ENCODE results near the gene IRF2BP2. TPM values are rescaled to one million over a fixed set of nuclear protein-coding genes. Genes with fewer than 3 reads are reported as not detected.
A peak's percentile ranks its signal among the peaks of the same experiment; 100 is the strongest.

The IRF2BP2 gene
- total RNA-seq, 6 donors from 2014 or later, result 83.8 to 157 (median 116) TPM

GRCh38 chr1:234620272-234621126, 10.5 kb upstream of the IRF2BP2 start:
- Histone ChIP-seq H3K36me3 (no peaks in the 10 kb centered on the region), H3K4me1 (peaks cover 11 to 40% (median 27%) of the 10 kb centered on the region in 4 donors), H3K9me3 (no peaks in the 10 kb centered on the region), H3K27me3 (no peaks in the 10 kb centered on the region), H3K4me3 (peak overlapping the region in 1 of 4 donors; percentile 8), H3K27ac (peak overlapping the region; percentile 13 to 71 (median 63))
- no peak for DNase-seq
- WGBS, 2 donors, result 70 to 71% methylated on average over 6 of the region's 6 CpGs
- TF ChIP-seq POLR2A (IDR thresholded peaks at IDR 0.05) (no peak), CTCF (IDR thresholded peaks at IDR 0.05) (no peak), EP300 (IDR thresholded peaks at IDR 0.05) (no peak), POLR2AphosphoS5 (IDR thresholded peaks at IDR 0.05) (no peak)
- ATAC-seq (ENCODE audit: low FRiP score in 2 of 2), result peak in 1 of 2 donors; percentile 35

- TF ChIP-seq EP300 (IDR thresholded peaks at IDR 0.05), result no peak
- TF ChIP-seq CTCF (IDR thresholded peaks at IDR 0.05), result no peak
- TF ChIP-seq POLR2AphosphoS5 (IDR thresholded peaks at IDR 0.05), result no peak
- no peak for TF ChIP-seq POLR2A (IDR thresholded peaks at IDR 0.05)
- H3K27ac ChIP-seq, result peak overlapping the region; percentile 13 to 71 (median 63)
- H3K4me1 ChIP-seq, result peaks cover 11 to 40% (median 27%) of the 10 kb centered on the region in 4 donors
- no peak for ATAC-seq (ENCODE audit: low FRiP score in 2 of 2)
- H3K27me3 ChIP-seq, result no peaks in the 10 kb centered on the region
- no peaks in the 10 kb centered on the region for H3K9me3 ChIP-seq
- no peaks in the 10 kb centered on the region for H3K36me3 ChIP-seq
- DNase-seq, result no peak
- peak overlapping the region in 1 of 4 donors; percentile 8 for H3K4me3 ChIP-seq
- 33 to 38% methylated on average over 6 of the region's 6 CpGs for WGBS, 2 donors
Measured at GRCh38 chr1:234619794-234620247, 9.8 kb upstream of the IRF2BP2 start.

- Histone ChIP-seq H3K27ac (peak overlapping the region; percentile 7 to 78 (median 48)), H3K36me3 (no peaks in the 10 kb centered on the region), H3K9me3 (no peaks in the 10 kb centered on the region), H3K4me3 (no peak overlapping the region), H3K27me3 (no peaks in the 10 kb centered on the region), H3K4me1 (peaks cover 12 to 39% (median 28%) of the 10 kb centered on the region in 4 donors)
- TF ChIP-seq EP300 (IDR thresholded peaks at IDR 0.05) (no peak), POLR2AphosphoS5 (IDR thresholded peaks at IDR 0.05) (no peak), POLR2A (IDR thresholded peaks at IDR 0.05) (no peak), CTCF (IDR thresholded peaks at IDR 0.05) (no peak)
- no peak for ATAC-seq (ENCODE audit: low FRiP score in 2 of 2)
- WGBS, 2 donors, result 50 to 62% methylated on average over 3 of the region's 3 CpGs
- no peak for DNase-seq
Measured at GRCh38 chr1:234619071-234619480, 9.1 kb upstream of the IRF2BP2 start.

GRCh38 chr1:234618737-234619049, 8.7 kb upstream of the IRF2BP2 start:
- ATAC-seq (ENCODE audit: low FRiP score in 2 of 2) (peak in 1 of 2 donors; percentile 42), DNase-seq (no peak)
- Histone ChIP-seq H3K4me3 (no peak overlapping the region), H3K36me3 (no peaks in the 10 kb centered on the region), H3K27ac (peak overlapping the region; percentile 7 to 78 (median 48)), H3K9me3 (no peaks in the 10 kb centered on the region), H3K4me1 (peaks cover 16 to 40% (median 30%) of the 10 kb centered on the region in 4 donors), H3K27me3 (no peaks in the 10 kb centered on the region)
- 55 to 64% methylated on average over 5 of the region's 5 CpGs for WGBS, 2 donors
- no peak for TF ChIP-seq EP300 (IDR thresholded peaks at IDR 0.05)
- no peak for TF ChIP-seq POLR2A (IDR thresholded peaks at IDR 0.05)
- no peak for TF ChIP-seq POLR2AphosphoS5 (IDR thresholded peaks at IDR 0.05)

- WGBS, 2 donors, result 54 to 60% methylated on average over 7 of the region's 7 CpGs
- Histone ChIP-seq H3K9me3 (no peaks in the 10 kb centered on the region), H3K27me3 (no peaks in the 10 kb centered on the region), H3K36me3 (no peaks in the 10 kb centered on the region), H3K4me1 (peaks cover 21 to 45% (median 36%) of the 10 kb centered on the region in 4 donors), H3K4me3 (no peak overlapping the region), H3K27ac (peak overlapping the region; percentile 7 to 78 (median 48))
- ATAC-seq (ENCODE audit: low FRiP score in 2 of 2), result peak in 1 of 2 donors; percentile 68
- TF ChIP-seq CTCF (IDR thresholded peaks at IDR 0.05), result no peak
- TF ChIP-seq EP300 (IDR thresholded peaks at IDR 0.05), result no peak
- no peak for TF ChIP-seq POLR2AphosphoS5 (IDR thresholded peaks at IDR 0.05)
- no peak for TF ChIP-seq POLR2A (IDR thresholded peaks at IDR 0.05)
- no peak for DNase-seq
Measured at GRCh38 chr1:234617986-234618736, 8.2 kb upstream of the IRF2BP2 start.
